Activated CD8-positive, alpha-beta T cell treated with anti-CD3 and anti-CD28 coated beads for 36 hours (primary cell): ENCODE results near the gene DHX34. TPM values are rescaled to one million over a fixed set of nuclear protein-coding genes. Genes with fewer than 3 reads are reported as not detected.
A peak's percentile ranks its signal among the peaks of the same experiment; 100 is the strongest.

Experiments used
- ATAC-seq: fragments of 200-7000 bp; cut with Tn5 transposase; one replicate; pipeline ENCODE4 v1.10.0; 2021; ENCODE audit warnings: mild to moderate bottlenecking, moderate library complexity
- CTCF ChIA-PET: fragments of 350-600 bp; sonication (Branson Sonifier 250); formaldehyde crosslinking; loops from one replicate; lab custom pipeline; 2021; ENCODE audit warnings: antibody characterized with exemption; lab: Charles Lee
- POLR2A ChIA-PET: fragments of 350-600 bp; sonication (Branson Sonifier 250); formaldehyde crosslinking; loops from one replicate; lab custom pipeline; 2021; ENCODE audit warnings: antibody characterized with exemption; lab: Charles Lee
- DNase-seq: peaks from one replicate; pipeline ENCODE4 v3.0.0-alpha.2; 2020
- H3K27ac Mint-ChIP-seq: one replicate; pipeline ENCODE4 v1.8.0; 2021; ENCODE audit warnings: mild to moderate bottlenecking, mixed read lengths
- H3K27me3 Mint-ChIP-seq: one replicate; pipeline ENCODE4 v1.8.0; 2021; ENCODE audit warnings: mixed read lengths
- H3K36me3 Mint-ChIP-seq: one replicate; pipeline ENCODE4 v1.8.0; 2021; ENCODE audit warnings: low read depth, mixed read lengths
- H3K4me1 Mint-ChIP-seq: one replicate; pipeline ENCODE4 v1.8.0; 2021; ENCODE audit warnings: low read depth, mixed read lengths
- H3K4me3 Mint-ChIP-seq: one replicate; pipeline ENCODE4 v1.8.0; 2021; ENCODE audit warnings: mild to moderate bottlenecking, moderate library complexity, mixed read lengths
- H3K9me3 Mint-ChIP-seq: one replicate; pipeline ENCODE4 v1.8.0; 2021; ENCODE audit warnings: mixed read lengths
- CTCF ChIP-seq: fragments of 200-600 bp; IDR thresholded peaks from one replicate; pipeline ENCODE4 v1.8.0; 2022; ENCODE audit warnings: antibody characterized with exemption, mild to moderate bottlenecking
- intact Hi-C: fragments of 100-400 bp; cut with micrococcal nuclease; formaldehyde crosslinking; loops from one replicate; pipeline ENCODE4 v1.10.0; 2022
- total RNA-seq, 2 experiments: library from RNA; stranded (reverse); gene quantifications; one replicate each; pipeline ENCODE4 v1.2.3, GENCODE V29; 2021

Gene DHX34
- total RNA-seq, 2 experiments from 2014 or later = 14.2 to 14.9 TPM

GRCh38 chr19:47427241-47428176, 78.4 kb downstream of the DHX34 start:
- ChIA-PET CTCF (interaction anchor here (0.7 to 4.3 kb wide), 22 partner anchors 9 to 316 kb away, joined by 3 to 24 read pairs (median 5); partner anchors contain the start of genes DHX34, KPTN and NAPA), POLR2A (interaction anchor here (1.5 to 1.6 kb wide), 2 partner anchors 153 to 285 kb away, joined by 3 to 4 read pairs; partner anchors contain the start of gene INAFM1)
- Mint-ChIP-seq H3K27me3 (peaks cover 51% of the 10 kb centered on the region), H3K4me3 (no peak overlapping the region), H3K4me1 (peaks cover 18% of the 10 kb centered on the region), H3K27ac (no peak overlapping the region), H3K9me3 (no peaks in the 10 kb centered on the region), H3K36me3 (no peaks in the 10 kb centered on the region)
- peak; percentile 86 for TF ChIP-seq CTCF
- DNase-seq (peak; percentile 78), ATAC-seq (peak; percentile 54)
- intact Hi-C loops = no loop called here

GRCh38 chr19:47428177-47428894, 79.2 kb downstream of the DHX34 start:
- ChIA-PET POLR2A (interaction anchor here (1.5 to 1.6 kb wide), 2 partner anchors 154 to 285 kb away, joined by 3 to 4 read pairs; partner anchors contain the start of gene INAFM1), CTCF (interaction anchor here (0.6 to 4.3 kb wide), 26 partner anchors 8 to 337 kb away, joined by 3 to 24 read pairs (median 4); partner anchors contain the start of genes DHX34, KPTN and NAPA)
- no peak for TF ChIP-seq CTCF
- DNase-seq (peak; percentile 97), ATAC-seq (peak; percentile 88)
- Mint-ChIP-seq H3K4me1 (peaks cover 24% of the 10 kb centered on the region), H3K9me3 (no peaks in the 10 kb centered on the region), H3K27ac (no peak overlapping the region), H3K4me3 (no peak overlapping the region), H3K36me3 (no peaks in the 10 kb centered on the region), H3K27me3 (peaks cover 43% of the 10 kb centered on the region)
- intact Hi-C loops = no loop called here

GRCh38 chr19:47429140-47429793, 80.2 kb downstream of the DHX34 start:
- ChIA-PET CTCF (interaction anchor here (0.6 to 4.3 kb wide), 17 partner anchors 7 to 314 kb away, joined by 3 to 24 read pairs (median 5); partner anchors contain the start of genes DHX34, KPTN and NAPA), POLR2A (interaction anchor here (1.2 to 1.6 kb wide), 4 partner anchors 43 to 315 kb away, joined by 3 to 4 read pairs (median 4); partner anchors contain the start of genes INAFM1 and NOP53)
- DNase-seq (no peak), ATAC-seq (no peak)
- TF ChIP-seq CTCF = no peak
- intact Hi-C loops = no loop called here
- no peaks in the 10 kb centered on the region for H3K36me3 Mint-ChIP-seq
- no peak overlapping the region for H3K27ac Mint-ChIP-seq
- no peaks in the 10 kb centered on the region for H3K9me3 Mint-ChIP-seq
- H3K4me3 Mint-ChIP-seq = peak overlapping the region; percentile 65
- H3K4me1 Mint-ChIP-seq = peaks cover 24% of the 10 kb centered on the region
- peaks cover 41% of the 10 kb centered on the region for H3K27me3 Mint-ChIP-seq

- Mint-ChIP-seq H3K27me3 (peaks cover 38% of the 10 kb centered on the region), H3K36me3 (no peaks in the 10 kb centered on the region), H3K27ac (no peak overlapping the region), H3K4me1 (peaks cover 26% of the 10 kb centered on the region), H3K4me3 (peak overlapping the region; percentile 65), H3K9me3 (no peaks in the 10 kb centered on the region)
- DNase-seq = peak; percentile 64
- TF ChIP-seq CTCF = no peak
- intact Hi-C loops = loop anchor here (10.0 kb wide), 1 partner anchor 85 kb away; the partner anchor contains the start of gene NAPA
- peak; percentile 25 for ATAC-seq
- ChIA-PET CTCF (interaction anchor here (0.6 to 4.3 kb wide), 9 partner anchors 54 to 282 kb away, joined by 3 to 24 read pairs (median 3); partner anchors contain the start of gene KPTN), POLR2A (interaction anchor here (1.0 to 1.3 kb wide), 3 partner anchors 43 to 315 kb away, joined by 3 to 4 read pairs (median 3); partner anchors contain the start of gene NOP53)
Observed at GRCh38 chr19:47430041-47430802, 81.1 kb downstream of the DHX34 start.
